Activated T-cell treated with anti-CD3 and anti-CD28 coated beads for 24 hours (primary cell): ENCODE data around the gene DCAF16.
A peak's percentile ranks its signal among the peaks of the same experiment; 100 is the strongest.
"Not testable (repeated sequence)": the region's sequence is repeated elsewhere in the genome, so short reads cannot be mapped to it uniquely, and the experiment has no call there.

Experiments used
- DNase-seq: peaks from one replicate; pipeline ENCODE4 v3.0.0-alpha.2; 2020; ENCODE audit warnings: low read depth

DCAF16 gene

DNA sequence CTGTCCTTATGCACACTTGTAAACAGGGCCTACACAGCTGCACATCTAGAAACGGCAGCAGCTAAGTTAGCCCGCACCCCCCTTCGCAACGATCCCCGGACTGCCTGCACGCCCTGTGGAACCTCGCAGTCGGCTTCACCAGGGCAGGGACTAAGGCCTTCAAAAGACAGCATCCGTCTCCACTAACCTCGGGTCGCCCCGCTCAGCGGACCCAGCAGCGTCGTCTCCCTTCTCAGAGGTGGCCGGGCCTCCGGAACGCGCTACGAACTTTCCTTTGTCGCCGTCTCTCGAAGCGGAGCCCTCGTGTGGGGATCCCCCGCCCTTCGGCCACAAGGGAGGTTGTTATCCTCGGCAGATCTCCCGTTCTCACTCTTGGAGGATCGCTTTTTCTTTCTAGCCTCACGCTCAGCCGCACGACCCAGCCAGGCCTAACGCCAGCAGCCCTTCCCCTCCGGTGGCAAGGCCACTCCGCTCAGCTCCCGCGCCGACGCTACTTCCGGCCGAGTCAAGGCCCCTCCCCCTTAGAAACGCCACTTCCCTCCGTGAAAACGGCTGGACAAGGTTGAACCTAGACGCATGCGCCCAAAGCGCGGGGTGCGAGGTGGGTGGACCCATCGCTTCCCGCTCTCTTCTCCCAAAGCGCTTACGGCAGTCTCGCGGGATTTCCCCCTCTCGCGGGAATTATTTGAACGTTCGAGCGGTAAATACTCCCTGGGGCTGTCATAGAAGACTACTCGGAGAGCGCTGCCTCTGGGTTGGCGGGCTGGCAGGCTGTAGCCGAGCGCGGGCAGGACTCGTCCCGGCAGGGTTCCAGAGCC, at the start of gene DCAF16, which contains the start of gene NCAPG:
DCAF16 (minus strand) TSS at position 498 of the 818 bp plus-strand sequence. CDS start 6,616 bp downstream, outside the sequence.
NCAPG (plus strand) TSS at position 720 of the 818 bp plus-strand sequence. CDS start 99 bp downstream, outside the sequence.
- peak; percentile 99 for DNase-seq

DNA sequence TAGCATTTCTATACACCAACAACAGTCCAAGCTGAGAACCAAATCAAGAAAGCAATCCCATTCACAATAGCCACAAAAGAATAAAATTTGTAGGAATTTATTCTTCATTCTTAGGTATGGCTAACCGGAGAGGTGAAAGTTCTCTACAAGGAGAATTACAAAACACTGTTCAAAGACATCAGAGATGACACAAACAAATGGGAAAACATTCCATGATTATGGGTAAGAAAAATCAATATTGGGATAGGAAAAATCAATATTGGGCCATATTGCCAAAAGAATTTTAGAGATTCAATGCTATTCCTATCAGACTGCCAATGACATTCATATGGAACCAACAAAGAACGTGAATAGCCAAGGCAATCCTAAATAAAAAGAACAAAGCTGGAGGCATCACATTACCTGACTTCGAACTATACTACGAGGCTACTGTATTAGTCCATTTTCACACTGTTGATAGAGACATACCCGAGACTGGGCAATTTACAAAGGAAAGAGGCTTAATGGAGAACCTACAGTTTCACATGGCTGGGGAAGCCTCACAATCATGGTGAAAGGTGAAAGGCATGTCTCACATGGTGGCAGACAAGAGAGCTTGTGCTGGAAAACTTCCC, 49.3 kb upstream of the DCAF16 start:
- DNase-seq, result no peak

DNA sequence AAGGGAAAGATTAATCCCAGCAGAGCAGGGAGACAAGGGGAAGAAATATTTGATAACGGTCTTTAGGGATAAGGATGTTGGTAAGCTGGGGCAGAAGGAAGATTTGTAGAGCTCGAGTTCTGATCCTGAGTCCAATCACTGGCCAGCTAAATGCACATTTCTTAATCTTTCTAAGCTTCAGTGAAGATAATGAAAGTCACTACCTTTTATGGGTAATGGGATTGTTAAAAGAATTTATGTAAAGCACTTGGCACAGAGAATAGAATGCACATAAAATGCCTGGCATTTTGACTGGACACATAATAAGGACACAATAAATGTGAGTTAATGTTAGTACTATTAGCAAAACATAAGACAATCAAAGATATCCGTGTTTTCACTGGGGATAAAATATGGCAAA, 43.5 kb upstream of the DCAF16 start:
- no peak for DNase-seq

DNA sequence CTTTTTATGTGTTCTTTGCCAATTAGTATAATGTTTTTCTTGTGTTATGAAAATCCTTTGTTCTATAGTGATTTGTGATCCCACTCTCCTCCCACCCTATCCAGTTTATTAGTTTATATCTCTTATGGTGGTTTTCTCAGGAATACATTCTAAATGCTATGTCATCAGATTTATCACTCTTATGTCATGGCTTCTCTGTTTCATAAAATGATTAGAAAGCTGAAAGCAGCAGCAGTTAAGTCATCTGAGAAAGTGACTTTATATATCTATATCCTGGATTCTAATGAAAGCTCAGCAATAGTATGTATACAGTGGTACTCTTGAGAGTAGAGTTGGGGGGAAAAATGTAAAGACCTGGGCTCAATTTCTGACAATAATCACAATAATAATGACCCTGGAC, 41.4 kb upstream of the DCAF16 start:
- no peak for DNase-seq

DNA sequence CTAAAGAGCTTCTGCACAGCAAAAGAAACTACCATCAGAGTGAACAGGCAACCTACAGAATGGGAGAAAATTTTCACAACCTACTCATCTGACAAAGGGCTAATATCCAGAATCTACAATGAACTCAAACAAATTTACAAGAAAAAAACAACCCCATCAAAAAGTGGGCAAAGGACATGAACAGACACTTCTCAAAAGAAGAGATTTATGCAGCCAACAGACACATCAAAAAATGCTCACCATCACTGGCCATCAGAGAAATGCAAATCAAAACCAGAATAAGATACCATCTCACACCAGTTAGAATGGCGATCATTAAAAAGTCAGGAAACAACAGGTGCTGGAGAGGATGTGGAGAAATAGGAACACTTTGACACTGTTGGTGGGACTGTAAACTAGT, 39.7 kb upstream of the DCAF16 start:
- DNase-seq, result not testable (repeated sequence)

DNA sequence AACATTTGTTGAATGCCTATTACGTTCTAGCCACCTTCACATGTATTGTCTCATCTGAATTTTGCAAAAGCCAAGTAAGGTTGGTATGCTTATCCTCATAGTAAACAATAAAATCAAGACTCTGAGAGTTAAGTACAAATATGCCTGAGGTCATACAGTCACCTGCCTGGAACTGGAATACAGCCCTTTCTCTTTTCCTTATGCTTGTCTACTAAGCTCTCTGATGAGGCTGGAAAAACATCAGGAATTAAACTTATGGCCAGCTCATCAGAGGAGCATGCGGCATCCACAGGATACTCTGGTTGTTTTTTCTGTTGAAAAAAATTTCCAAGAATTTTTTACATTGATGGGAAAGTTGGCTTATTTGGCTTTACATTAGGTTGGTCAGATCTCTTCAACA, 35.7 kb upstream of the DCAF16 start:
- no peak for DNase-seq

DNA sequence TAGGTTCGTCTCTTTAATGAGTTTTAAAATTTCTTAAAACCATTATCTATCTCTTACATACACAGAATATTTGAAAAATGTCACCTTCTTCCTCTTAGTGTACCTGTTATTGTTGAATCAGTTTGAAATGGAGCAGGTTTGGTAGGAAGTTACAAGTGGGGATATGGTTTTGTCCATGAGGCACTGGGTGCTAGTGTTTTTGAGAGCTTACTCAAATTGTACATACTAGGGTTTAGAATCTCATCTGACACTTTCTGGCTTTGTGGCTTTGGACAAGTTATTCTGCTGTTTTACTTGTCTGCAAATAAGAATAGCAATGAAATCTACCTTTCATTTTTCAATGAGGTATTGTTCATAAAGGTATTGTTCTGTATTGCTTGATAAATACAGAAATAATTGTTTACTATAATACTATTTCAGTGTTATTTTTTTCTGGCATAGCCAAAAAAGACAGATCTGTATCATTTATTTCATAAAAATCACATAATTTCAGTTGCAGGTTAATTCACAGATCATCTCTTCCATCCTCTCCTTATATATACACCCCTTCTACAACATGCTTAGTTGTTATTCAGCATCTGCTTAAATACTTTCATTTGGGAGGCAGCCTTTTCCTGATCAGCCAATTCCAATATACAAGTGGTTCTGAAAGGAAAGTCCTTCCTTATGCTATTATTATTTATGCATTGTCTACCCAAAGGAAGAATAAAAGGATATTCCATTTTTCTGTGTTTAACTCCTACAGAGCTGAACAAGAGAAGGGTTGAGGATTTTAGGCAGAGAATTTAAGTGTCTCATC, 13.5 kb upstream of the DCAF16 start:
- no peak for DNase-seq

DNA sequence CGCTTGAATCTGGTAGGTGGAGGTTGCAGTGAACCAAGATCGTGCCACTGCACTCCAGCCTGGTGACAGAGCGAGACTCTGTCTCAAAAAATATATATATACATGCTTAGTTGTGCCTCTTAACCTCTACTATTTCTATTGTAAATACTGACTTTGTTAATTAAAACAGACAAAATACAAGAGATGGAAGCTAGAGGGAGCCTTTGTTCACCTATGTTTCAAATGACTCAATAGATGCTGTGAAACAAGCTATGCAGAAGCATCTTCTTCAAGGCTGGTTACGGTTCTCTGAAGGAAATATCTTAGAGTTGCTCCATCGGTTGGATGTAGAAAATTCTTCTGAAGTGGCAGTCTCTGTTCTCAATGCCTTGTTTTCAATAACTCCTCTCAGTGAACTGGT, 6.5 kb upstream of the DCAF16 start:
- no peak for DNase-seq

DNA sequence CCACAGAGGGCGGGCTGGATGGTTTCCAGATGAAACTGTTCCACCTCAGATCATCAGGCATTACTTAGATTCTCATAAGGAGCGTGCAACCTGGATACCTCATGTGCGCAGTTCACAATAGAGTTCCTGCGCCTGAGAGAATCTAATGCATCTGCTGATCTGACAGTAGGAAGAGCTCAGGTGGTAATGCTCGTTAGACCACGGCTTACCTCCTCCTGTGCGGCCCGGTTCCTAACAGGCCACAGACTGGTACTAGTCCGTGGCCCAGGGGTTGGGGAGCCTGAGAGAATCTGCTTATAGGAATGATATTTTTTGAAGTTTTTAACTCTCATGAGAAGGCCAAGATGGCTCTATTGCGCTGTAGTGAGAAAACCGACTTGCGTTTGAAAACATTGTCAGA, 5.6 kb upstream of the DCAF16 start:
- DNase-seq, result no peak

DNA sequence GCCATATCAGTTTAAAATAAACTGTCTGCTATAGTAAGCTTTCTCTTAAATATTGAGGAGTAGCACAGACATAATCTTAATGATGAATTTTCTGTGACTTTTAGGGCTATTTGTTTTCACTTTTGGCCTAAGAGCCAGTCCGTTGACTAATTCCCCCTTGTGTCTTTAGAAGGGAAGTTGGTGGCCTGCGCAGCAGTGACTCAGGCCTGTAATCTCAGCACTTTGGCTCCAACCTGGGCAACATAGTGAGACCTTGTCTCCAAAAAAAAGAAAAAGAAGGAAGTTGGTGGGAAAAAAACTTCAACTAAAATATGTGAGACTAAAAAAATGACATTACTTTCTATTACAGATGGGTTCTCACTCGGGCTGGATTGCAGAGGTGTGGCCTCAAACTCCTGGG, 3.6 kb upstream of the DCAF16 start:
- no peak for DNase-seq

DNA sequence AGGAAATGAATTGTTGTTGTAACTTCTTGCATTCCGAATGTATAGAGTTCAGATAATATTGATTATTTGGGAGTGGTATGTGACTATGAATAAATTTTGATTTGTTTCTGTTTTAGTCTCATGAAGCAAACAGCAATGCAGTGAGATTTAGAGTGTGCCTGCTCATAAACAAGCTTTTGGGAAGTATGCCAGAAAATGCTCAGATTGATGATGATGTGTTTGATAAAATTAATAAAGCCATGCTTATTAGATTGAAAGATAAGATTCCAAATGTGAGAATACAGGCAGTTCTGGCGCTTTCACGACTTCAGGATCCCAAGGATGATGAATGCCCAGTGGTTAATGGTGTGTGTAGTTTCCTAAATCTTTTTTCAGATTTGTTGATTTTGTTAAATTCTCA, 2.2 kb upstream of the DCAF16 start:
- DNase-seq, result no peak

DNA sequence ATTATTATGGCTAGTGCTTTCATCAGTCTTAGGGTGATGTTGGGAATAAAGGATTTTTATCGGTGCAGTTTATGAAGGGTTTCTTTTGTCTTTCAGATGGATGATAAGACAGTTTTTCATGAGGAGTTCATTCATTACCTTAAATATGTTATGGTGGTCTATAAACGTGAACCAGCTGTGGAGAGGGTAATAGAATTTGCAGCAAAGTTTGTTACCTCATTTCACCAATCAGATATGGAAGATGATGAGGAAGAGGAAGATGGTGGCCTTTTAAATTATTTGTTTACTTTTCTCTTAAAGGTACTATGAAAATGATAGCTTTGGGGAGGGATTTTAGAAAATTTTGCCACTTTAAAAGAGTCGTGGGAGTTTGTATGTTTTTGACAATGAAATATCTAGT, 1.6 kb upstream of the DCAF16 start:
- DNase-seq, result no peak

DNA sequence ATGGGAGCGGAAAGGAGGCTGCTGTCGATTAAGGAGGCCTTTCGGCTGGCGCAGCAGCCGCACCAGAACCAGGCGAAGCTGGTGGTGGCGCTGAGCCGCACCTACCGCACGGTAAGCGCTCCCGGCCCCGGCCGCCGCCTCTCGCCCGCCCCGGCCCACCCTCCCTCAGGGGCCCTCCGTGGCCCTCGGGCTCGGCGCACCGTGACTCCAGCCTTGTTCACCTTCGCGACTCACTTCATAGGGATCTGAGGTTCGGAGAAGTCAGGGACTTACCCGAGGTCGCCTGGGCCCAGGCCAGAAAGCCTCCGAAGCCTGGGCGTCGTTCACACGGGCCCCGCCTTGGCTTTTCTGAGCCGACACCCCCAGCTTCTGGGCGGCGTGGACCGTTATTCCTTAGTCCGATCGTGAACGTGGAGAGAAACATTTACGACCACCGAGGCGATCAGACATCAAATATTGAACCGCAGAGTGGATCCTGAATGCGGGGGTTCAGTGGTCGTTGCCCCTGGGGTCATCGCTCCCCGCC, 584 bp upstream of the DCAF16 start:
- DNase-seq, result peak; percentile 20

DNA sequence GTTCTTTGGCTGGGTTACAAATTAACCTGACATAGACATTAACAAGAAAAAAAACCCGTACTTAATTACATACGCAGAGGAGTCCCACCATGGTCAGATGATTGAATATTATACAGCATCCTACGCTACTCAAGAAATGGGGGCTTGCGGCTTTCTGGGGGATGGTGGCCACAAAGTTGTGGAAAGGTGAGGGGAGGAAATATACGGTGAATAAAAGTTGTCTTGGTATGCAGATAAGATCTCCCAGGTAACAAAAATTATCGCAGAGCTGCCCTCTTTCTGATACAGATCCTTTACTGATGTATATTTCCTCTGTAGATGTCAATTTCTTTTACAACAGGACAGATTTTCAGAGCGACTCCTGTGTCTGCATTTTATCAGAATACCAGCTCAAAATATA, 890 bp downstream of the DCAF16 start:
- DNase-seq, result no peak

DNA sequence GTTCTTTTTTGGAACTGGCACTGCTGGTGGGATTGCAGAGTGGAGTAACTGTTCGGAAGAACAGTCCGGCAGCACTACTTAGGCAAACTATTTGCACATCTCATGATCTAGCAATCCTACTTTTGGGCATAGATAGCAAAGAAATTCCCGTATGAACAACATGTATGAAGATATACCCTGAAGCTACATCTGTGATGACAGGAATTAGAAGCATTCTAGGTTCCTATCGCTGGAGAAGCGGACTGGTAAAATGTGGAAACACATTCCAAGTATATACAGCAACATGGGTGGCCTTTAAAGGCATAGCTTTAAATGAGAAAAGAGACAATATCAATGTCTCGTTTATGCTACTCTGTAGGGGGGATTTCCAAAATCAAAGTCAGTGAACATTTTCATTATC, 3.1 kb downstream of the DCAF16 start:
- no peak for DNase-seq

DNA sequence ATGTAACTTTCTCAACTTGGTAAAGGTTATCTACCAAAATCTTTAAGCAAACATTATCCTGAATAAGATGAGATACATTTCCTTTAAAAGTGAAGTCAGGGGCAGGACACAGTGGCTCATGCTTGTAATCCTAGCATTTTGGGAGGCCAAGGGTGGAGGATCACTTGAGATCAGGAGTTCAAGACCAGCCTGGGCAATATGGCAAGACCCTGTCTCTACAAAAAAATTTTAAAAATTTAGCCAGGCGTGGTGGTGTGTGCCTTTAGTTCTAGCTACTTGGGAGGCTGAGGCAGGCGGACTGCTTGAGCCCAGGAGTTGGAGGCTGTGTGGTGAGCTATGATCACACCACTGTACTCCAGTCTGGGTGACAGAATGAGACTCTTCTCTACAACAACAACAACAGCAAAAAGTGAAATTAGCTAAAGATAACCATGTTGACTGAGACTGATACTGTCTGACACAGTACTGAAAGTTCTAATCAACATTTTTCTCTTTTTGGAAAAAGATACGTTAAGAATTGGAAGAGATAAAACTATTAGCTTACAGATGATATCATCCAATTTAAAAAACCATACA, 4.9 kb downstream of the DCAF16 start:
- DNase-seq, result no peak

DNA sequence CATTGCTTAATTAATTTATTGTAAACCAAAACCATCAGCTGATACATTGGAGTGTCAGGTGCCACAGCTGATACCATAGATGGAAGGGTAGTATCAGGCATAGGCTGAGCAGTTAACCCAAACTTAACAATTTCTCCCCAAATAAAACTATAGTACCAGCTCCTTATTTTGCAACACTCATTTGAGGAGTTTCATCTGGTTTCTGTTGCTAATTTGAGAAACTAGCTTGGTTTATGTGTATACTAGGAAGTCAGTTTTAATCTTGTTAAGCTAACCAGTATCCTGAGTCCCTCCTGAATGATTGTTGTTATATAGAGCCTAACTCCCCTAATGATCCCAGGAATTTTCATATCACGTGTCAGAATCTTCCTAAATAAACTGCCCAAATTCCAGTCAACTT, 12.7 kb downstream of the DCAF16 start:
- DNase-seq, result no peak

DNA sequence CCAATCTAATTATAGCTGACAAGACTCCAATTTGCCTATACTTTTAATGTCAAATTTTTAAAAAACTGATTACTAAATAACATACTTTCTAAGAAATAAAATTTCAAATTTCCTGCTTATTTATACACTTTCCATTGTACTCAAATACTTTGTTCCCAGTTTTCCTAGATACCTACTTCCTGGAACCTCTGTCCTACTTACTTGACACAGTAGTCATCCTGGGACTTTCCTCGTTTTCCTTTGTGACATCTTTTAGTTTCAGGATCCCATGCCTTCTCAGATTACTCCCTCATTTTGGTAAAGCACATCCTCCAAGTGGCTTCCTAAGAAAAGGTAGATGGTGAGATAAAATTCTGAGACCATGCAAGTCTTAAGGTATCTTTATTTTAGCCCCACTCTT, 15.8 kb downstream of the DCAF16 start:
- no peak for DNase-seq

DNA sequence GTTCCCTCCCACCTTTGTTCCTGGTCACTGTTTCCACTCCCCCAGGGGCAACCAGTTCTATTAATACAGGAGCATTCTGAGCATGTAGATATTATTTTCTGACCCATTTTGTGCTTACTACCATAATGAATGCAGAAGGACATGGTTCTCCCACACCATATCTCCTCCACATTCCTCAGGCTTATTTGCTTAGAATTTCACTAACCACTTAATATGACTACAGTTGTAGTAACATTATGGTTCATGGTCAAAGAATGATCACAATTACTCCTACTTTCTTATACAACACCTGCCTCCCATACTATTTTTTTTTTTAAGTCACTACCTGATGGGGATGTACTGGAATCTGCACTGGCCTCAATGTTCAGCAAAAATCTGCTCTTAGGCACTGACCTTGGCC, 21.6 kb downstream of the DCAF16 start:
- no peak for DNase-seq

DNA sequence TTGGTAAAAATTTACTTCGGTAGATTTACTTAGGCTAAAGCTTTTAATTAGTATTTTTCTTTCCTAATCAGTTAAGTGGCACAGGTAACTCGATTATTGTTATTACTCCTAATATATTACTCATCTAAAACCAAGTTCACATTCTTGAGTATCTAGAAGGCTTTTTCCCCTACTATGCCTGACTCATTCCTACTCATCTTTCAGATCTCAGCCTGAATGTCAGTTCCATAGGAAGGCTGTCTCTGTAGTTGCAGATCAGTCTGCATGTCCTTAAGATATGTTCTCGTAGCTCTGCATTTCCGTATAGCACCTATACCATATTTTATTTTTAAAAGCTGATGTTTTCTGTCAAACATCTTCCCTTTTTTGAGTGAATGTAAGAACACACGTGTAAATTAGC, 23.2 kb downstream of the DCAF16 start:
- DNase-seq, result no peak

DNA sequence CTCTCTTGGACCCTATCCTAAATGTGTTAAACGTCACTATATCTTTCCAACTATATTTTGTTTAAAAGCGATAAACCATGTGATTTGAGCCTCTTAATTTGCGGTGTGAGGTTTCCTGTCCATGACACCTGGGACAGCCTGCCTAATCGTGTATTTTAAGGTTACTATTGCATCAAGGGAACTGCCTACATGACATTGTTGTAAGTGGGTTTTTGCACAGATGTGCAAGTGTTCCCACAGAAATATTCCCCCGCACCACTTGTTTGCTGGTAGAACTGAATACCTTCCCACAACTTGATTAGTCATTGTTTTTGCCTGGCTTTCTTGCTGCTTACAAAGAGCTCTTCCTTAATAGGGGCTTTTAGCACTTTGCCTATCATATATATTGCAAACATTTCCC, 24.0 kb downstream of the DCAF16 start:
- DNase-seq, result no peak

DNA sequence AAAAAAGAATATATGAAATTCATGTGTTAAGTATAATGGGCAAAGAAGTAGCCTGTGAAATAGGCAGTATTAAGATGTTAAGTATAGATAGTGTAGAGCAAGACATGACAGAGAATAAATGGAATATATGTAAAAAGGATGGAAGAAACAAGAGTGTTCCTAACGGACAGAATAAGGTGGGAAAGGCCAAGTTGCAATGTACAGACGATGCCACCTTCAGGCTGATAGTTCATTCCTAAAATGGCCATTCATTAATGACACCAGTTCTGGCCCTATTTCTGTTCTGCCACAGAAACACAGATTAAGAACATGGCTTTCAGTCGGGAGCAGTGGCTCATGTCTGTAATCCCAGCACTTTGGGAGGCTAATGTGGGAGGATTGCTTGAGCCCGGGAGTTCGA, 24.7 kb downstream of the DCAF16 start:
- no peak for DNase-seq
